SK-N-SH (cell line): ENCODE results near the gene ADIPOR2. TPM values are rescaled to one million over a fixed set of nuclear protein-coding genes. Genes with fewer than 3 reads are reported as not detected.

ENCODE experiments used
- CTCF ChIA-PET: fragments of 300-600, 350-600 bp; formaldehyde crosslinking; extraction: SDS; loops from one replicate; lab custom pipeline; 2021; lab: Yijun Ruan, JAX
- POLR2A ChIA-PET: fragments of 350-600 bp; sonication (Branson Sonifier 250); formaldehyde crosslinking; extraction: SDS; loops from one replicate; lab custom pipeline; 2020; ENCODE audit warnings: antibody characterized with exemption, inconsistent platforms; lab: Yijun Ruan, JAX
- DNase-seq: peaks from one replicate; pipeline ENCODE4 v3.0.0; 2012
- H2AFZ ChIP-seq: fragments of 200-600 bp; sonication (generic); 2 replicates; pipeline ENCODE4 v1.8.1; 2016; ENCODE audit warnings: antibody characterized with exemption, mild to moderate bottlenecking, low read depth
- H3F3A ChIP-seq: fragments of 200-600 bp; sonication (generic); replicated peaks from 2 replicates; pipeline ENCODE3; 2016; ENCODE audit warnings: antibody characterized with exemption, mild to moderate bottlenecking; ENCODE audit not compliant: insufficient read depth
- H3K27ac ChIP-seq, 2 experiments: fragments of 200-500 bp in 1 of 2; fragments of 200-600 bp in 1 of 2; sonication (Bioruptor generic) in 1 of 2; sonication (generic), shearing (Covaris generic) in 1 of 2; 2 replicates each; pipeline versions ENCODE4 v1.5.1 to v1.6.1; 2014 to 2016; ENCODE audit warnings: low read depth in 2 of 2, inconsistent platforms in 1 of 2, low read length in 1 of 2, mild to moderate bottlenecking in 1 of 2, mixed read lengths in 1 of 2
- H3K27me3 ChIP-seq: fragments of 200-600 bp; sonication (generic), shearing (Covaris generic); 2 replicates; pipeline ENCODE4 v1.6.1; 2016; ENCODE audit warnings: mixed run types; ENCODE audit not compliant: insufficient read depth
- H3K36me3 ChIP-seq, 2 experiments: fragments of 200-500 bp in 1 of 2; fragments of 200-600 bp in 1 of 2; sonication (Bioruptor generic) in 1 of 2; sonication (generic) in 1 of 2; replicated peaks in 1 of 2; 2 replicates each; pipeline versions ENCODE3 to v1.5.1; 2014 to 2016; ENCODE audit warnings: low read length in 1 of 2, mild to moderate bottlenecking in 1 of 2; ENCODE audit not compliant: insufficient read depth in 2 of 2, control insufficient read depth in 1 of 2
- H3K4me1 ChIP-seq, 2 experiments: fragments of 200-500 bp in 1 of 2; fragments of 200-600 bp in 1 of 2; sonication (Bioruptor generic) in 1 of 2; sonication (generic), shearing (Covaris generic) in 1 of 2; 2 replicates each; pipeline versions ENCODE4 v1.5.1 to v1.6.1; 2014 to 2016; ENCODE audit warnings: low read depth in 1 of 2, low read length in 1 of 2, mixed run types in 1 of 2; ENCODE audit not compliant: insufficient read depth in 2 of 2, control insufficient read depth in 1 of 2
- H3K4me2 ChIP-seq: fragments of 200-600 bp; sonication (generic), shearing (Covaris generic); 2 replicates; pipeline ENCODE4 v1.6.1; 2017; ENCODE audit warnings: mixed run types
- H3K4me3 ChIP-seq, 2 experiments: fragments of 200-500 bp in 1 of 2; fragments of 200-600 bp in 1 of 2; sonication (Bioruptor generic) in 1 of 2; sonication (generic), shearing (Covaris generic) in 1 of 2; 2 replicates each; pipeline versions ENCODE4 v1.5.1 to v1.8.1; 2014 to 2016; ENCODE audit warnings: low read depth in 2 of 2, inconsistent platforms in 1 of 2, low read length in 1 of 2, mild to moderate bottlenecking in 1 of 2, mixed read lengths in 1 of 2, moderate library complexity in 1 of 2
- H3K79me2 ChIP-seq: fragments of 200-600 bp; sonication (generic); 2 replicates; pipeline ENCODE4 v1.8.1; 2017; ENCODE audit warnings: mild to moderate bottlenecking; ENCODE audit not compliant: insufficient read depth
- H3K9ac ChIP-seq: fragments of 200-600 bp; sonication (generic); 2 replicates; pipeline ENCODE4 v1.6.1; 2017; ENCODE audit warnings: mixed run types
- H3K9me2 ChIP-seq: fragments of 200-600 bp; sonication (generic); 2 replicates; pipeline ENCODE4 v1.6.1; 2017; ENCODE audit warnings: mixed run types
- H3K9me3 ChIP-seq: fragments of 200-600 bp; sonication (generic); 2 replicates; pipeline ENCODE4 v1.6.1; 2017; ENCODE audit warnings: mixed run types, mild to moderate bottlenecking, moderate library complexity
- H4K20me1 ChIP-seq: fragments of 200-600 bp; sonication (generic); 2 replicates; pipeline ENCODE4 v1.6.1; 2017; ENCODE audit warnings: mild to moderate bottlenecking, mixed run types; ENCODE audit not compliant: insufficient read depth
- CHD2 ChIP-seq: fragments of 150-350 bp; IDR thresholded peaks from 2 replicates; pipeline ENCODE4 v1.6.1; 2018; ENCODE audit warnings: low read length; ENCODE audit not compliant: partially characterized antibody
- ELF1 ChIP-seq: IDR thresholded peaks from 2 replicates; pipeline ENCODE4 v1.4.0; 2012
- EP300 ChIP-seq, 2 experiments: IDR thresholded peaks; 2 replicates each; pipeline versions ENCODE4 v1.4.0 to v1.6.1; 2012; ENCODE audit warnings: borderline replicate concordance in 1 of 2, low read depth in 1 of 2, low read length in 1 of 2
- EZH2phosphoT487 ChIP-seq: fragments of 200-600 bp; sonication (generic); IDR thresholded peaks from 2 replicates; pipeline ENCODE4 v1.6.1; 2017; ENCODE audit warnings: low read depth, mixed run types, mild to moderate bottlenecking, antibody characterized with exemption, moderate library complexity, borderline replicate concordance
- FOXJ3 ChIP-seq: sonication (generic); formaldehyde crosslinking; IDR thresholded peaks from 2 replicates; pipeline ENCODE4 v1.5.1; 2020; ENCODE audit warnings: mild to moderate bottlenecking, missing genetic modification reagents
- GABPA ChIP-seq: IDR thresholded peaks from 2 replicates; pipeline ENCODE4 v1.4.0; 2012; ENCODE audit warnings: low read depth, mild to moderate bottlenecking
- GATA2 ChIP-seq: sonication (generic); formaldehyde crosslinking; IDR thresholded peaks from 2 replicates; pipeline ENCODE4 v1.5.0; 2020; ENCODE audit warnings: mild to moderate bottlenecking, missing genetic modification reagents
- JUND ChIP-seq: IDR thresholded peaks from 2 replicates; pipeline ENCODE4 v1.4.0; 2012
- MEF2A ChIP-seq: IDR thresholded peaks from 2 replicates; pipeline ENCODE4 v1.4.0; 2012; ENCODE audit warnings: low read depth, borderline replicate concordance
- NFIC ChIP-seq: IDR thresholded peaks from 2 replicates; pipeline ENCODE4 v1.4.0; 2012; ENCODE audit warnings: borderline replicate concordance
- NRF1 ChIP-seq: IDR thresholded peaks from 2 replicates; pipeline ENCODE4 v1.6.1; 2012; ENCODE audit warnings: low read depth, mild to moderate bottlenecking, low read length
- POLR2AphosphoS5 ChIP-seq: IDR thresholded peaks from 2 replicates; pipeline ENCODE4 v1.6.1; 2012; ENCODE audit warnings: low read depth, low read length
- RAD21 ChIP-seq: IDR thresholded peaks from 2 replicates; pipeline ENCODE4 v1.6.1; 2012; ENCODE audit warnings: mild to moderate bottlenecking, low read length
- RCOR1 ChIP-seq: fragments of 150-350 bp; IDR thresholded peaks from 2 replicates; pipeline ENCODE4 v1.6.1; 2017; ENCODE audit warnings: antibody characterized with exemption, low read length
- RFX5 ChIP-seq: IDR thresholded peaks from 2 replicates; pipeline ENCODE4 v1.6.1; 2012; ENCODE audit warnings: mild to moderate bottlenecking, improper control_type of control experiment, low read length
- SIN3A ChIP-seq: IDR thresholded peaks from 2 replicates; pipeline ENCODE4 v1.6.1; 2012; ENCODE audit warnings: low read depth, mild to moderate bottlenecking, low read length, moderate library complexity, borderline replicate concordance
- SMC3 ChIP-seq: IDR thresholded peaks from 2 replicates; pipeline ENCODE4 v1.6.1; 2012; ENCODE audit warnings: low read depth, low read length, improper control_type of control experiment
- TAF1 ChIP-seq: IDR thresholded peaks from 2 replicates; pipeline ENCODE4 v1.6.1; 2012; ENCODE audit warnings: low read depth, mild to moderate bottlenecking, low read length, moderate library complexity, borderline replicate concordance
- TCF12 ChIP-seq: IDR thresholded peaks from 2 replicates; pipeline ENCODE4 v1.4.0; 2012
- TEAD4 ChIP-seq: IDR thresholded peaks from 2 replicates; pipeline ENCODE4 v1.4.0; 2012; ENCODE audit warnings: mild to moderate bottlenecking, borderline replicate concordance; ENCODE audit not compliant: insufficient read depth
- YY1 ChIP-seq: IDR thresholded peaks from 2 replicates; pipeline ENCODE4 v1.4.0; 2012; ENCODE audit warnings: low read depth, mild to moderate bottlenecking
- WGBS: methylation state at CpG from one replicate; pipeline ENCODE4 v1.1.6; 2017; ENCODE audit warnings: low lambda C conversion rate; 5-methylcytosine and 5-hydroxymethylcytosine counted together
- polyA plus RNA-seq, 3 experiments: library from polyadenylated mRNA; depleted of rRNA; stranded (reverse); fragments of >200 nt; gene quantifications; 2 replicates each; pipeline ENCODE4 v1.2.3, GENCODE V29; 2012
- TF ChIP-seq, protein P1 (sequence below): IDR thresholded peaks from 2 replicates; pipeline ENCODE4 v1.4.0; 2012; ENCODE audit warnings: low read depth, borderline replicate concordance
- TF ChIP-seq, protein P2 (sequence below): IDR thresholded peaks from 2 replicates; pipeline ENCODE4 v1.4.0; 2012; ENCODE audit warnings: low read depth, borderline replicate concordance
- TF ChIP-seq, protein P3 (sequence below): fragments of 150-350 bp; IDR thresholded peaks from 2 replicates; pipeline ENCODE4 v1.6.1; 2017; ENCODE audit warnings: antibody characterized with exemption, low read length, low read depth, borderline replicate concordance
- TF ChIP-seq, protein P4 (sequence below): fragments of 150-350 bp; IDR thresholded peaks from 2 replicates; pipeline ENCODE4 v1.6.1; 2016; ENCODE audit warnings: mild to moderate bottlenecking, low read depth, low read length
- TF ChIP-seq, protein P5 (sequence below): IDR thresholded peaks from 2 replicates; pipeline ENCODE4 v1.4.0; 2012; ENCODE audit warnings: low read depth

Gene ADIPOR2, protein sequence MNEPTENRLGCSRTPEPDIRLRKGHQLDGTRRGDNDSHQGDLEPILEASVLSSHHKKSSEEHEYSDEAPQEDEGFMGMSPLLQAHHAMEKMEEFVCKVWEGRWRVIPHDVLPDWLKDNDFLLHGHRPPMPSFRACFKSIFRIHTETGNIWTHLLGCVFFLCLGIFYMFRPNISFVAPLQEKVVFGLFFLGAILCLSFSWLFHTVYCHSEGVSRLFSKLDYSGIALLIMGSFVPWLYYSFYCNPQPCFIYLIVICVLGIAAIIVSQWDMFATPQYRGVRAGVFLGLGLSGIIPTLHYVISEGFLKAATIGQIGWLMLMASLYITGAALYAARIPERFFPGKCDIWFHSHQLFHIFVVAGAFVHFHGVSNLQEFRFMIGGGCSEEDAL
- 17.1 and 19.5 TPM in 2 replicates for polyA plus RNA-seq (2012; rRNA removed)
- polyA plus RNA-seq (2012; cell fraction: cytosol; rRNA removed), result 21.4 and 22.3 TPM in 2 replicates
- 9.5 and 17.3 TPM in 2 replicates for polyA plus RNA-seq (2012; cell fraction: nucleus; rRNA removed)

DNA sequence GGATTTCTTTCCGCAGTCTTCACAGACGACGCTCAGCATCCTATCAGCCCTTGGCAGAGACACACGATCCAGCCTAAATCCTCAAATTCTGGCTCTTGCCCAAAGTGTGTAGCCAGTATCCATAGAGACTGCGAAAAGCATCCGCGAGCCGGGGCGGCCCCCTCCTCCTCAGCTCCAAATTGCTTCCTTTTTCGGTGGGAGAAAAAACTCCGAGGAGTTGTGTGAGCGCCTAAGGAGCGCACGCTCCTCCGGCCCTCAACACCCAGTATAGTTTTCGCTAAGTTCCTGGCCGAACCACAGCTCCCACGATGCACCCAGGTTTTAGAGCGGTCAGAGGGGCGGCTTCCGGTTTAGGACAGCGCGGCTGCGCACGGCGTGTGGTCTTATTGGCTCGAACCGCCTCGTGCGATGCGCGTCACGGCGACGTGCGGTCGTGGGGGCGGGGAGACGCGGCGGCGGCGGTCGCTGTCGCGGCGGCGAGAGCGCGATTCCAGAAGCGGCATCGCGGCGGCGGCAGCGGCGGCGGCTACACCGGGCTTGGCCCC is at the start of gene ADIPOR2:
TSS of gene ADIPOR2 (plus strand) at position 493 of the 545 bp plus-strand sequence. CDS start 63,274 bp downstream, outside the sequence.
- CTCF ChIA-PET, result interaction anchor here (0.7 to 4.4 kb wide), 6 partner anchors 30 to 289 kb away, joined by 3 to 38 read pairs (median 4); no protein-coding TSS in a partner anchor
- Histone ChIP-seq H3K36me3 (peaks cover 5 to 6% of the 10 kb centered on the region in 2 experiments), H4K20me1 (peaks cover 22% of the 10 kb centered on the region), H3K4me3 (peak within 1 kb of the TSS; percentile 91 to 99), H3F3A (peaks cover 11% of the 10 kb centered on the region), H2AFZ (peak within 1 kb of the TSS; percentile 97), H3K9me3 (no peaks in the 10 kb centered on the region), H3K27me3 (no peaks in the 10 kb centered on the region), H3K9me2 (no peaks in the 10 kb centered on the region), H3K27ac (peak within 1 kb of the TSS; percentile 91 to 94), H3K4me1 (peaks cover 3 to 5% of the 10 kb centered on the region in 2 experiments; a peak in 2 of 4 replicates), H3K79me2 (peaks cover 43% of the 10 kb centered on the region), H3K4me2 (peak within 1 kb of the TSS; percentile 97), H3K9ac (peak within 1 kb of the TSS; percentile 85)
- DNase-seq, result peak; percentile 97
- POLR2A ChIA-PET, result interaction anchor here (0.9 to 1.4 kb wide), 6 partner anchors 14 to 100 kb away, joined by 3 to 8 read pairs (median 4); partner anchors contain the start of gene WNT5B
- WGBS, result 1% methylated on average over 5 of the region's 59 CpGs
- peak; percentile 99 for TF ChIP-seq ELF1
- peak; percentile 91 for TF ChIP-seq POLR2AphosphoS5
- TF ChIP-seq, protein P1, sequence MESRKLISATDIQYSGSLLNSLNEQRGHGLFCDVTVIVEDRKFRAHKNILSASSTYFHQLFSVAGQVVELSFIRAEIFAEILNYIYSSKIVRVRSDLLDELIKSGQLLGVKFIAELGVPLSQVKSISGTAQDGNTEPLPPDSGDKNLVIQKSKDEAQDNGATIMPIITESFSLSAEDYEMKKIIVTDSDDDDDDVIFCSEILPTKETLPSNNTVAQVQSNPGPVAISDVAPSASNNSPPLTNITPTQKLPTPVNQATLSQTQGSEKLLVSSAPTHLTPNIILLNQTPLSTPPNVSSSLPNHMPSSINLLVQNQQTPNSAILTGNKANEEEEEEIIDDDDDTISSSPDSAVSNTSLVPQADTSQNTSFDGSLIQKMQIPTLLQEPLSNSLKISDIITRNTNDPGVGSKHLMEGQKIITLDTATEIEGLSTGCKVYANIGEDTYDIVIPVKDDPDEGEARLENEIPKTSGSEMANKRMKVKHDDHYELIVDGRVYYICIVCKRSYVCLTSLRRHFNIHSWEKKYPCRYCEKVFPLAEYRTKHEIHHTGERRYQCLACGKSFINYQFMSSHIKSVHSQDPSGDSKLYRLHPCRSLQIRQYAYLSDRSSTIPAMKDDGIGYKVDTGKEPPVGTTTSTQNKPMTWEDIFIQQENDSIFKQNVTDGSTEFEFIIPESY, result no peak
- TF ChIP-seq FOXJ3, result no peak
- TF ChIP-seq RCOR1, result peak; percentile 19; the same call in 1 of the 2 replicates
- TF ChIP-seq EZH2phosphoT487, result no peak
- TF ChIP-seq, protein P2, sequence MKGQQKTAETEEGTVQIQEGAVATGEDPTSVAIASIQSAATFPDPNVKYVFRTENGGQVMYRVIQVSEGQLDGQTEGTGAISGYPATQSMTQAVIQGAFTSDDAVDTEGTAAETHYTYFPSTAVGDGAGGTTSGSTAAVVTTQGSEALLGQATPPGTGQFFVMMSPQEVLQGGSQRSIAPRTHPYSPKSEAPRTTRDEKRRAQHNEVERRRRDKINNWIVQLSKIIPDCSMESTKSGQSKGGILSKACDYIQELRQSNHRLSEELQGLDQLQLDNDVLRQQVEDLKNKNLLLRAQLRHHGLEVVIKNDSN, result peak; percentile 79; the same call in 1 of the 2 replicates
- TF ChIP-seq, protein P3, sequence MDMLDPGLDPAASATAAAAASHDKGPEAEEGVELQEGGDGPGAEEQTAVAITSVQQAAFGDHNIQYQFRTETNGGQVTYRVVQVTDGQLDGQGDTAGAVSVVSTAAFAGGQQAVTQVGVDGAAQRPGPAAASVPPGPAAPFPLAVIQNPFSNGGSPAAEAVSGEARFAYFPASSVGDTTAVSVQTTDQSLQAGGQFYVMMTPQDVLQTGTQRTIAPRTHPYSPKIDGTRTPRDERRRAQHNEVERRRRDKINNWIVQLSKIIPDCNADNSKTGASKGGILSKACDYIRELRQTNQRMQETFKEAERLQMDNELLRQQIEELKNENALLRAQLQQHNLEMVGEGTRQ, result no peak; the same call in 1 of the 2 replicates
- TF ChIP-seq RAD21, result no peak
- TF ChIP-seq, protein P4, sequence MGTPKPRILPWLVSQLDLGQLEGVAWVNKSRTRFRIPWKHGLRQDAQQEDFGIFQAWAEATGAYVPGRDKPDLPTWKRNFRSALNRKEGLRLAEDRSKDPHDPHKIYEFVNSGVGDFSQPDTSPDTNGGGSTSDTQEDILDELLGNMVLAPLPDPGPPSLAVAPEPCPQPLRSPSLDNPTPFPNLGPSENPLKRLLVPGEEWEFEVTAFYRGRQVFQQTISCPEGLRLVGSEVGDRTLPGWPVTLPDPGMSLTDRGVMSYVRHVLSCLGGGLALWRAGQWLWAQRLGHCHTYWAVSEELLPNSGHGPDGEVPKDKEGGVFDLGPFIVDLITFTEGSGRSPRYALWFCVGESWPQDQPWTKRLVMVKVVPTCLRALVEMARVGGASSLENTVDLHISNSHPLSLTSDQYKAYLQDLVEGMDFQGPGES, result no peak
- no peak for TF ChIP-seq YY1
- TF ChIP-seq SIN3A, result no peak; the same call in 1 of the 2 replicates
- peak; percentile 63 for TF ChIP-seq NFIC
- TF ChIP-seq MEF2A, result no peak
- peak; percentile 28; the same call in 1 of the 2 replicates for TF ChIP-seq RFX5
- peak; percentile 73 for TF ChIP-seq TAF1
- TF ChIP-seq TEAD4, result no peak
- no peak for TF ChIP-seq EP300 (IDR thresholded peaks at IDR 0.05; ENCODE audit: borderline replicate concordance in 1 of 2, low read depth in 1 of 2, low read length in 1 of 2)
- TF ChIP-seq, protein P5, sequence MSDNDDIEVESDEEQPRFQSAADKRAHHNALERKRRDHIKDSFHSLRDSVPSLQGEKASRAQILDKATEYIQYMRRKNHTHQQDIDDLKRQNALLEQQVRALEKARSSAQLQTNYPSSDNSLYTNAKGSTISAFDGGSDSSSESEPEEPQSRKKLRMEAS, result peak; percentile 56; the same call in 1 of the 2 replicates
- TF ChIP-seq GATA2 (CRISPR knock-in tag), result no peak
- TF ChIP-seq JUND, result no peak
- no peak for TF ChIP-seq SMC3
- peak; percentile 93 for TF ChIP-seq CHD2
- peak; percentile 73 for TF ChIP-seq GABPA
- TF ChIP-seq NRF1, result peak; percentile 91
- TF ChIP-seq TCF12, result no peak
